RWPE2 (cell line): ENCODE results near the gene GPC5.
A peak's percentile ranks its signal among the peaks of the same experiment; 100 is the strongest.

Experiments
- ATAC-seq: fragments of 200-7000 bp; cut with Tn5 transposase; 3 replicates; pipeline ENCODE4 v1.9.1; 2021; ENCODE audit warnings: low read depth
- DNase-seq: peaks from one replicate; pipeline ENCODE4 v3.0.0-alpha.2; 2020; ENCODE audit warnings: low spot score
- H3K27ac ChIP-seq: fragments of 450-650 bp; 2 replicates; pipeline ENCODE4 v1.5.1; 2017; ENCODE audit warnings: mild to moderate bottlenecking; ENCODE audit not compliant: poor library complexity, severe bottlenecking
- H3K27me3 ChIP-seq: fragments of 250-450 bp; sonication (Bioruptor Pico); 2 replicates; pipeline ENCODE4 v1.5.1; 2021; ENCODE audit warnings: mild to moderate bottlenecking, moderate library complexity; ENCODE audit not compliant: insufficient read depth, poor library complexity, severe bottlenecking
- H3K36me3 ChIP-seq: fragments of 250-450 bp; sonication (Bioruptor Pico); 2 replicates; pipeline ENCODE4 v1.5.1; 2020; ENCODE audit warnings: low read depth, mild to moderate bottlenecking, moderate library complexity
- H3K4me1 ChIP-seq: fragments of 250-450 bp; sonication (Bioruptor Pico); 2 replicates; pipeline ENCODE4 v1.5.1; 2021; ENCODE audit warnings: mild to moderate bottlenecking, moderate library complexity; ENCODE audit not compliant: insufficient read depth, poor library complexity, severe bottlenecking
- H3K4me3 ChIP-seq: fragments of 250-450 bp; sonication (Bioruptor Pico); 2 replicates; pipeline ENCODE4 v1.5.1; 2021; ENCODE audit warnings: mild to moderate bottlenecking, moderate library complexity; ENCODE audit not compliant: severe bottlenecking
- H3K9me3 ChIP-seq: fragments of 250-450 bp; sonication (Bioruptor Pico); 2 replicates; pipeline ENCODE4 v1.5.1; 2021; ENCODE audit warnings: mild to moderate bottlenecking, moderate library complexity; ENCODE audit not compliant: severe bottlenecking
- TF ChIP-seq, protein P1 (sequence below): fragments of 450-650 bp; IDR thresholded peaks from one replicate; pipeline ENCODE4 v1.5.1; 2017; ENCODE audit warnings: mild to moderate bottlenecking, moderate library complexity; ENCODE audit not compliant: poor library complexity, severe bottlenecking

Gene GPC5

DNA sequence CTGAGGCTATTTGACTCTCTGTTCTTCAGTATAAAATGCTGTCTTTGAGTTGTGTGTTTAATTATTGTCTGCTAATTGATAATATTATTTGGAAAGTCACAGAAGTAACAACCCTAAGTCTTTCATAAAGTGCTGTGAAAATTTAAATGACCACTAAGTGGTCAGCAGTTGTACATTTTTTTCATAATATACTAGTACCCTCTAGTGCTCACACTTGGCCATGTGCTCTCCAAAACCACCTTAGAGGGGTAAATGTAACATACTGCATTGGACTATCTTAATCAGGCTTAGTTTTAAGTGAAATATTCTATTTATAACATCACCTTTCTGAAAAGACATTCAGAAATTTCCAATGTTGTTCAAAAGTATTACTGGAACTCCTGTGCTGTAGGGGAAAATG is 745.3 kb downstream of the GPC5 start:
- Histone ChIP-seq H3K9me3 (no peaks in the 10 kb centered on the region), H3K4me3 (no peak overlapping the region), H3K27me3 (peaks cover 4% of the 10 kb centered on the region), H3K4me1 (no peaks in the 10 kb centered on the region), H3K27ac (no peak overlapping the region), H3K36me3 (no peaks in the 10 kb centered on the region)
- DNase-seq (no peak), ATAC-seq (no peak)
- TF ChIP-seq, protein P1, sequence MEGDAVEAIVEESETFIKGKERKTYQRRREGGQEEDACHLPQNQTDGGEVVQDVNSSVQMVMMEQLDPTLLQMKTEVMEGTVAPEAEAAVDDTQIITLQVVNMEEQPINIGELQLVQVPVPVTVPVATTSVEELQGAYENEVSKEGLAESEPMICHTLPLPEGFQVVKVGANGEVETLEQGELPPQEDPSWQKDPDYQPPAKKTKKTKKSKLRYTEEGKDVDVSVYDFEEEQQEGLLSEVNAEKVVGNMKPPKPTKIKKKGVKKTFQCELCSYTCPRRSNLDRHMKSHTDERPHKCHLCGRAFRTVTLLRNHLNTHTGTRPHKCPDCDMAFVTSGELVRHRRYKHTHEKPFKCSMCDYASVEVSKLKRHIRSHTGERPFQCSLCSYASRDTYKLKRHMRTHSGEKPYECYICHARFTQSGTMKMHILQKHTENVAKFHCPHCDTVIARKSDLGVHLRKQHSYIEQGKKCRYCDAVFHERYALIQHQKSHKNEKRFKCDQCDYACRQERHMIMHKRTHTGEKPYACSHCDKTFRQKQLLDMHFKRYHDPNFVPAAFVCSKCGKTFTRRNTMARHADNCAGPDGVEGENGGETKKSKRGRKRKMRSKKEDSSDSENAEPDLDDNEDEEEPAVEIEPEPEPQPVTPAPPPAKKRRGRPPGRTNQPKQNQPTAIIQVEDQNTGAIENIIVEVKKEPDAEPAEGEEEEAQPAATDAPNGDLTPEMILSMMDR = peak; percentile 7

DNA sequence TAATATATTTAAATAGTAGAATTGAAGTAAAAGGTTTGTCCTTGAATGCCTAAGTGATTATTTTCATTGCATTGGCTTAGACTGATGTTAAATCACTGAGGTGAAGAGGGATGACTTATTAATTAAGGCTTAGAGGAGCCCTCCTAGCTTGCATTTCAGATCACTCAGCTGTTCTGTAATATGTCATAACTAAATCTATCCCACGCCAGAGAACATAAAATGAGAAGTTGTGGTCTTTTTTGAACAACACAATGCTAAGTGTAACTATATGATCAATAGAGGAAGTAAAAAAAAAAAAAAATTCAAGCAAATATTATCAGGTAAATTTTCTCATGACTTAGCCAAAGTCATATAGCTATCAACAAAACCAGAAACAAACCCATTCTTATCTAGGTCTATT is 752.2 kb downstream of the GPC5 start:
- Histone ChIP-seq H3K9me3 (no peaks in the 10 kb centered on the region), H3K36me3 (no peaks in the 10 kb centered on the region), H3K27ac (no peak overlapping the region), H3K27me3 (peaks cover 3% of the 10 kb centered on the region), H3K4me1 (no peaks in the 10 kb centered on the region), H3K4me3 (no peak overlapping the region)
- no peak for ATAC-seq
- TF ChIP-seq, protein P1 = no peak
- DNase-seq = no peak

DNA sequence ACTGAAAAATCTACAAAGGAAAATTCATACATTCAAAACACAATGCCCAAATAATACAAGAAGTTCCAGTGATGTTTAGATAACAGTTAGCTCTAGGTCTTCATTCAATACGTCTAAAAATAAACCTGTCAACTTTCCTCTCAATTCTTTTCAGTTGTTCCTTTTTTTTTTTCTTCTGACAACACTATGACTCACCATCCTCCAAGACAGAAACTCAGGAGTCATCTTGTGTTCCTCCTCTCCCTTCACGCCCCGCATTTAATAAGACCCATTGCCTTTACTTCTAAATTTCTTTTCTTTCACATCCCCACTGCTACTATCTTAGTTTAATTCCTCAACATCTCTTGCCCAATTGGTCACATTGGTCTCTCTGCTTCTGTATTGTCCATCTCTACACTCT is 759.9 kb downstream of the GPC5 start:
- Histone ChIP-seq H3K4me3 (no peak overlapping the region), H3K27me3 (no peaks in the 10 kb centered on the region), H3K36me3 (no peaks in the 10 kb centered on the region), H3K4me1 (no peaks in the 10 kb centered on the region), H3K27ac (no peak overlapping the region), H3K9me3 (no peaks in the 10 kb centered on the region)
- ATAC-seq (peak; percentile 31; the same call in 1 of the 3 replicates), DNase-seq (no peak)
- TF ChIP-seq, protein P1 = no peak

DNA sequence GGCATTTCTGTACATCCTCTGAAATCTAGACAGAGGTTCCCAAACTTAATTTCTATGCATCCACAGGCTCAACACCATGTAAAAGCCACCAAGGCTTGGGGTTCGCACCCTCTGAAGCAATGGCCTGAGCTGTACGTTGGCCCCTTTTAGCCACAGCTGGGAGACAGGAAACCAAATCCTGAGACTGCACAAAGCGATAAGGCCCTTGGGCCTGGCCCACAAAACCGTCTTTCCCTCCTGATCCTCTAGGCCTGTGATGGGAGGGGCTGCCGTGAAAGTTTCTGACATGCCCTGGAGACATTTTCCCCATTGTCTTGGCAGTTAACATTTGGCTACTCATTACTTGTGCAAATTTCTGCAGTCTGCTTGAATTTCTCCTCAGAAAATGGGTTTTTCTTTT is 766.4 kb downstream of the GPC5 start:
- Histone ChIP-seq H3K27me3 (no peaks in the 10 kb centered on the region), H3K27ac (no peak overlapping the region), H3K9me3 (no peaks in the 10 kb centered on the region), H3K4me3 (no peak overlapping the region), H3K4me1 (no peaks in the 10 kb centered on the region), H3K36me3 (no peaks in the 10 kb centered on the region)
- ATAC-seq (no peak), DNase-seq (no peak)
- TF ChIP-seq, protein P1 = no peak

DNA sequence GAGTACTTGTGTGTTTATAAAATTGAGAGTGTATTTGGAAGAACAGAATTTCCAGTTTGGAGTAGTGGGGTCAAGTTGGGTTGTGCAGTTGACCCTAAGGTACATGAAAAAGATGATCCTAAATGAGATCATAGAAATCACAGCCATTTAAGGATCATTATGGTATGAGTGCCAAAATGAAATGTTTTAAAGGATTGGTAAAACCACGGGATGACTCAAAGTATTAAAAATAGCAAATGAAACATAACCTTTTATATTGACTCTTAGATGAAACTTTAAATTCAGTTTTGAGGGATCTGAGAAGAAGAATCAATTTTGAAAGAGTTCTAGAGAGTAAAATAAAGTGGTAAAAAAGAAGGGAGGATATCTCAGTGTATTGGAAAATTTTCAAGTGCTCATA is 773.8 kb downstream of the GPC5 start:
- TF ChIP-seq, protein P1 = no peak
- Histone ChIP-seq H3K36me3 (no peaks in the 10 kb centered on the region), H3K4me1 (no peaks in the 10 kb centered on the region), H3K27me3 (no peaks in the 10 kb centered on the region), H3K9me3 (no peaks in the 10 kb centered on the region), H3K27ac (no peak overlapping the region), H3K4me3 (no peak overlapping the region)
- DNase-seq = no peak
- ATAC-seq = no peak
